IMR-90 (cell line): ENCODE results near the gene LRRC4. TPM values are rescaled to one million over a fixed set of nuclear protein-coding genes. Genes with fewer than 3 reads are reported as not detected.

ENCODE experiments used
- ATAC-seq: fragments of 200-7000 bp; cut with Tn5 transposase; 2 replicates; pipeline ENCODE4 v1.9.1; 2020; ENCODE audit warnings: low read depth, mild to moderate bottlenecking, moderate library complexity
- BruUV-seq: library from RNA; stranded (reverse); fragments of 400-500 nt; replicated peaks from 2 replicates; lab custom pipeline; 2021; lab: Mats Ljungman, UMichigan
- CTCF ChIA-PET: fragments of 300-600 bp; formaldehyde crosslinking; extraction: SDS; loops from one replicate; lab custom pipeline; 2021; ENCODE audit warnings: antibody characterized with exemption; lab: Yijun Ruan, JAX
- POLR2A ChIA-PET: fragments of 300-600 bp; sonication (Branson Sonifier 250); formaldehyde crosslinking; loops from one replicate; lab custom pipeline; 2022; ENCODE audit warnings: antibody characterized with exemption; ENCODE audit not compliant: unreplicated experiment; lab: Charles Lee
- DNase-seq: peaks from one replicate; pipeline ENCODE4 v3.0.0; 2013
- H2AFZ ChIP-seq: replicated peaks from 2 replicates; pipeline ENCODE3; 2013; ENCODE audit warnings: low read length, mild to moderate bottlenecking; ENCODE audit not compliant: poor library complexity
- H2AK5ac ChIP-seq: 2 replicates; pipeline ENCODE4 v1.6.1; 2013; ENCODE audit warnings: low read depth, low read length, inconsistent platforms
- H2AK9ac ChIP-seq: replicated peaks from 2 replicates; pipeline ENCODE3; 2013; ENCODE audit warnings: mild to moderate bottlenecking, low read depth, low read length, moderate library complexity; ENCODE audit not compliant: poor library complexity
- H2BK120ac ChIP-seq: 2 replicates; pipeline ENCODE4 v1.6.1; 2013; ENCODE audit warnings: low read depth, low read length, inconsistent platforms
- H2BK15ac ChIP-seq: 3 replicates; pipeline ENCODE4 v1.6.1; 2013; ENCODE audit warnings: low read depth, low read length, inconsistent platforms
- H2BK20ac ChIP-seq: 2 replicates; pipeline ENCODE4 v1.6.1; 2013; ENCODE audit warnings: low read depth, mild to moderate bottlenecking, inconsistent platforms, low read length, moderate library complexity
- H2BK5ac ChIP-seq: 2 replicates; pipeline ENCODE4 v1.6.1; 2013; ENCODE audit warnings: mild to moderate bottlenecking, low read depth, low read length, inconsistent platforms; ENCODE audit not compliant: poor library complexity, severe bottlenecking
- H3K14ac ChIP-seq: replicated peaks from 2 replicates; pipeline ENCODE4 v1.6.1; 2013; ENCODE audit warnings: low read depth, low read length, inconsistent platforms
- H3K18ac ChIP-seq: 2 replicates; pipeline ENCODE4 v1.6.1; 2013; ENCODE audit warnings: low read depth, low read length, control low read depth
- H3K23ac ChIP-seq: 2 replicates; pipeline ENCODE4 v1.6.1; 2013; ENCODE audit warnings: low read depth, low read length, inconsistent platforms
- H3K27ac ChIP-seq: 2 replicates; pipeline ENCODE4 v1.5.1; 2013; ENCODE audit warnings: mild to moderate bottlenecking, control low read depth, low read length; ENCODE audit not compliant: insufficient read depth
- H3K27me3 ChIP-seq: 2 replicates; pipeline ENCODE4 v1.6.1; 2013; ENCODE audit warnings: low read length; ENCODE audit not compliant: control insufficient read depth, insufficient read depth
- H3K36me3 ChIP-seq: 2 replicates; pipeline ENCODE4 v1.6.1; 2013; ENCODE audit warnings: low read length, mixed read lengths; ENCODE audit not compliant: control insufficient read depth, insufficient read depth
- H3K4ac ChIP-seq: 2 replicates; pipeline ENCODE4 v1.6.1; 2013; ENCODE audit warnings: low read depth, low read length, inconsistent platforms
- H3K4me1 ChIP-seq: 2 replicates; pipeline ENCODE4 v1.6.1; 2013; ENCODE audit warnings: low read length, mixed read lengths; ENCODE audit not compliant: control insufficient read depth, insufficient read depth
- H3K4me2 ChIP-seq: 2 replicates; pipeline ENCODE4 v1.6.1; 2013; ENCODE audit warnings: low read depth, mild to moderate bottlenecking, control low read depth, low read length, moderate library complexity
- H3K4me3 ChIP-seq: 2 replicates; pipeline ENCODE4 v1.5.1; 2013; ENCODE audit warnings: low read depth, mild to moderate bottlenecking, control low read depth, low read length, moderate library complexity; ENCODE audit not compliant: insufficient read depth
- H3K56ac ChIP-seq: 2 replicates; pipeline ENCODE4 v1.6.1; 2013; ENCODE audit warnings: low read length, inconsistent platforms; ENCODE audit not compliant: insufficient read depth; ENCODE audit errors: extremely low read depth
- H3K79me1 ChIP-seq, 2 experiments: 2 replicates each; pipeline ENCODE4 v1.6.1; 2013; ENCODE audit warnings: low read length in 2 of 2, inconsistent platforms in 1 of 2, low read depth in 1 of 2
- H3K9ac ChIP-seq: 2 replicates; pipeline ENCODE4 v1.6.1; 2013; ENCODE audit warnings: low read depth, low read length, control low read depth
- H3K9me1 ChIP-seq: 2 replicates; pipeline ENCODE4 v1.6.1; 2013; ENCODE audit warnings: low read length, inconsistent platforms; ENCODE audit not compliant: insufficient read depth
- H3K9me3 ChIP-seq: 2 replicates; pipeline ENCODE4 v1.6.1; 2013; ENCODE audit warnings: low read length; ENCODE audit not compliant: control insufficient read depth, insufficient read depth
- H4K20me1 ChIP-seq: 2 replicates; pipeline ENCODE4 v1.6.1; 2013; ENCODE audit warnings: low read length, inconsistent platforms; ENCODE audit not compliant: insufficient read depth
- H4K5ac ChIP-seq: 2 replicates; pipeline ENCODE4 v1.6.1; 2013; ENCODE audit warnings: mild to moderate bottlenecking, low read depth, low read length, control low read depth
- H4K8ac ChIP-seq, 2 experiments: 2 replicates each; pipeline ENCODE4 v1.6.1; 2013; ENCODE audit warnings: low read depth in 2 of 2, low read length in 2 of 2, control low read depth in 1 of 2, inconsistent platforms in 1 of 2
- H4K91ac ChIP-seq: 2 replicates; pipeline ENCODE4 v1.6.1; 2013; ENCODE audit warnings: low read depth, low read length, inconsistent platforms; ENCODE audit not compliant: insufficient read depth
- BHLHE40 ChIP-seq: fragments of 150-350 bp; IDR thresholded peaks from 2 replicates; pipeline ENCODE4 v1.6.1; 2016; ENCODE audit warnings: mild to moderate bottlenecking, low read depth, low read length
- CEBPB ChIP-seq: IDR thresholded peaks from 2 replicates; pipeline ENCODE4 v1.6.1; 2012; ENCODE audit warnings: low read depth, low read length, improper control_type of control experiment
- CHD1 ChIP-seq: IDR thresholded peaks from 2 replicates; pipeline ENCODE4 v1.6.1; 2012; ENCODE audit warnings: low read depth, low read length, improper control_type of control experiment
- MAZ ChIP-seq: IDR thresholded peaks from 2 replicates; pipeline ENCODE4 v1.6.1; 2012; ENCODE audit warnings: low read depth, mild to moderate bottlenecking, low read length, improper control_type of control experiment, moderate library complexity, borderline replicate concordance
- RCOR1 ChIP-seq: IDR thresholded peaks from 2 replicates; pipeline ENCODE4 v1.6.1; 2012; ENCODE audit warnings: mild to moderate bottlenecking, low read length, improper control_type of control experiment; ENCODE audit not compliant: insufficient replicate concordance
- SMC3 ChIP-seq: fragments of 150-350 bp; IDR thresholded peaks from 2 replicates; pipeline ENCODE4 v1.6.1; 2016; ENCODE audit warnings: low read depth, mild to moderate bottlenecking, antibody characterized with exemption, low read length, moderate library complexity
- WGBS, 2 experiments: methylation state at CpG; one replicate each; pipeline versions ENCODE4 v1.1.5 to v1.1.7; 2013; ENCODE audit warnings: missing lambda C conversion rate in 2 of 2; ENCODE audit not compliant: insufficient read length in 1 of 2; ENCODE audit errors: extremely low coverage in 2 of 2; 5-methylcytosine and 5-hydroxymethylcytosine counted together
- dilution Hi-C: fragments of 300-500 bp; cut with HindIII; formaldehyde crosslinking; loops from one replicate; pipeline ENCODE4 v1.14.3; 2018; ENCODE audit warnings: low sequenced_read_pairs; ENCODE audit not compliant: unreplicated experiment
- in situ Hi-C: fragments of 300-500 bp; cut with MboI; formaldehyde crosslinking; loops from 3 replicates; pipeline ENCODE4 v1.14.3; 2019; ENCODE audit warnings: low sequenced_read_pairs, inconsistent platforms, mixed read lengths
- intact Hi-C: fragments of 100-400 bp; cut with micrococcal nuclease; formaldehyde crosslinking; loops from 2 replicates; pipeline ENCODE4 v1.10.0; 2022
- polyA plus RNA-seq, 3 experiments: library from polyadenylated mRNA; depleted of rRNA; stranded (reverse); fragments of >200 nt; gene quantifications; 2 replicates each; pipeline ENCODE4 v1.2.3, GENCODE V29; 2012; ENCODE audit warnings: low replicate concordance in 1 of 3
- total RNA-seq: library from RNA; depleted of rRNA; stranded (reverse); fragments of >200 nt; gene quantifications from 2 replicates; pipeline ENCODE4 v1.2.3, GENCODE V29; 2012

The LRRC4 gene
- total and polyA plus RNA-seq, 2 of the 4 experiments (the other 2 are of a cell fraction), result 0.54 to 0.55 TPM

DNA sequence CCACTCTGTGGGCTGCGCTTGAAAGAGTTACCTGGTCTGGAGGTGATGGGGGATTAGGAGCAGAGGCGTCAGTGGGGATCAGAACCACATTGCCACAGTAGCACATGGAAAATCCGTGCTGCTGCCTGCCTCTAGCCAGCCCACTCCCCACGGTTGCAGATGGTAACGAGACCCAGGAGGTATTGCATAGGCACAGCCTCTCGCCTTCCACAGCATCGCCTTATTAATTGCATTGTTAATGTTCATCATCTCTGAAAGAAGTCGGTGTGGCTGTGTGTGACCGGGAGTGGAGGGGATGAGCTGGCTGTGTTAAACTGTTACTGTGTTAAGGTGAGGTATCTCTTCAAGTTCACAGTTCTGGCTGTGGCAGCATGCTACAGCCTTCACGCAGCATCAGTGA, 35.2 kb upstream of the LRRC4 start:
- H3K14ac ChIP-seq, result no peak overlapping the region
- H3K27ac ChIP-seq, result no peak overlapping the region
- H2BK5ac ChIP-seq, result no peak overlapping the region
- BruUV-seq, result no TSS peak
- no peak overlapping the region for H3K9ac ChIP-seq
- in situ Hi-C loops (loop anchor here (25.0 kb wide), 1 partner anchor 354 kb away; no protein-coding TSS in a partner anchor), dilution Hi-C loops (no loop called here), intact Hi-C loops (no loop called here)
- ChIA-PET CTCF (interaction anchor here (0.6 to 0.7 kb wide), 2 partner anchors 8 to 159 kb away, joined by 3 read pairs; no protein-coding TSS in a partner anchor), POLR2A (no interaction called here)
- no peak overlapping the region for H2BK20ac ChIP-seq
- H2AK9ac ChIP-seq, result no peak overlapping the region
- peaks cover 40% of the 10 kb centered on the region for H4K20me1 ChIP-seq
- H4K8ac ChIP-seq, result no peak overlapping the region
- H3K36me3 ChIP-seq, result peaks cover 2% of the 10 kb centered on the region; the same call in 1 of the 2 replicates
- no peak overlapping the region for H2AFZ ChIP-seq
- no peak for TF ChIP-seq CEBPB
- TF ChIP-seq BHLHE40, result no peak
- TF ChIP-seq CHD1, result no peak
- TF ChIP-seq RCOR1, result no peak
- no peak for TF ChIP-seq MAZ
- TF ChIP-seq SMC3, result no peak
- H2AK5ac ChIP-seq, result no peak overlapping the region
- H3K4me3 ChIP-seq, result no peak overlapping the region
- peaks cover 13% of the 10 kb centered on the region for H3K4me1 ChIP-seq
- DNase-seq (no peak), ATAC-seq (no peak)
- H3K23ac ChIP-seq, result no peak overlapping the region
- H4K5ac ChIP-seq, result no peak overlapping the region
- H3K27me3 ChIP-seq, result no peaks in the 10 kb centered on the region
- H3K4ac ChIP-seq, result no peak overlapping the region
- H3K56ac ChIP-seq, result no peak overlapping the region
- H3K9me1 ChIP-seq, result peaks cover 42% of the 10 kb centered on the region
- no peak overlapping the region for H3K18ac ChIP-seq
- no peak overlapping the region for H4K91ac ChIP-seq
- no peak overlapping the region for H2BK120ac ChIP-seq
- H3K9me3 ChIP-seq, result no peaks in the 10 kb centered on the region
- WGBS, 2 experiments, result no CpG with 5 or more reads among the region's 10 CpGs
- H2BK15ac ChIP-seq, result no peak overlapping the region
- peaks cover 29 to 74% of the 10 kb centered on the region in 2 experiments for H3K79me1 ChIP-seq
- no peak overlapping the region for H3K4me2 ChIP-seq
